HG02840 (cell line): ENCODE data around the gene BAK1.

ENCODE experiments used
- ATAC-seq: cut with Tn5 transposase; IDR thresholded peaks from one replicate; pipeline ENCODE4 v1.9.1; 2021; ENCODE audit warnings: mild to moderate bottlenecking, moderate library complexity, moderate number of reproducible peaks; ENCODE audit not compliant: unreplicated experiment, low FRiP score

The BAK1 gene

DNA sequence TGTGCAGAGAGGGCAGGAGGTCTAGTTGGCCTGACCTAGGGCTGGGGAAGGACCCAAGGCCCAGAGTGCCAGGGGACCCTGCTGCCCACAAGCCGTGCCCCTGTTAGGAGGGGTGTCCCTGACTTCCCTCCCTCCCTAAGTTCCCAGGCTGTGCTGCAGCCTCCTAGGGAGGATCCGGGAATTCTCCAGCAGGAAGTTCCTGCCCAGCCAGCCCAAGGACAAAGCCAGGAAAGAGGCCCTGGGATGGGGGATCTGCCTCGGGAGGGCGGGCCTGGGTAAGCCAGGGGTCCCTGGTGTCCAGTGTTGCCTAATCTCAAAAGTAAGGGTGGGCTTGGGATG is 9.3 kb upstream of the BAK1 start:
- no peak for ATAC-seq

DNA sequence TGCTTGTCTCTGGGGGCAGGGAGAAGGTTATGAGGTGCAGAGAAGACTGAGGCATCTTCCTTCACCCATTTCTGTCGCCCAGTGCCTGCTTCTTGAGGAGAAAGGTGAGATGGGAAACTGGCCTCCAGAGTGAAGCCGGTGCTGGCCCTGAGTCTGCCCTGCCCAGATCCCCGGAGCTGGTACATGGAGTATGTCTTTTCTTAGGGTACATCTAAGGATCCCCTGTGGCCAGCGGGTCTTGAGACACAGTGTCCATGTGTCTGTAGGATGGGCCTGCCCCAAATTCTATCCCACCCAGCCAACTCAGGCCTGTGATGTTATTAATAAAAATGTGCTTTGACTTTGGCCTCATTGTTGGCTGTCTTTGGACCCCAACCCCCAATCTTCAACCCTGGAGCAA is 8.8 kb upstream of the BAK1 start:
- no peak for ATAC-seq

DNA sequence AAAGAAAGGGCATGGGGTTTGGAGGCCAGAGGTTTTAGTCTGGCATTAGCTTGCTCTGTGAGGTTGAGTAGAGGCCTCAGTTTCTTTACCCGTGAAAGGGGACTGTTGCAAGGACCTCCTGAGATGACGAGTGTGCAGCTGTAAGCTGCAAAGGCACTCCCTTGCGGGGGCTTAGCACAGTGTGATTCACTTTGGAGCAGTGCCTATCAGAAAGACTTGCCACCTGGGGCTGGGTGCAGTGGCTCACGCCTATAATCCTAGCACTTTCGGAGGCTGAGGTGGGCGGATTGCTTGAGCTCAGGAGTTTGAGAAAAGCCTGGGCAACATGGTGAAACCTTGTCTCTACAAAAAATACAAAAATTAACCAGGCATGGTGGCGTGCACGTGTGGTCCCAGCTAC is 7.5 kb upstream of the BAK1 start:
- ATAC-seq: no peak

DNA sequence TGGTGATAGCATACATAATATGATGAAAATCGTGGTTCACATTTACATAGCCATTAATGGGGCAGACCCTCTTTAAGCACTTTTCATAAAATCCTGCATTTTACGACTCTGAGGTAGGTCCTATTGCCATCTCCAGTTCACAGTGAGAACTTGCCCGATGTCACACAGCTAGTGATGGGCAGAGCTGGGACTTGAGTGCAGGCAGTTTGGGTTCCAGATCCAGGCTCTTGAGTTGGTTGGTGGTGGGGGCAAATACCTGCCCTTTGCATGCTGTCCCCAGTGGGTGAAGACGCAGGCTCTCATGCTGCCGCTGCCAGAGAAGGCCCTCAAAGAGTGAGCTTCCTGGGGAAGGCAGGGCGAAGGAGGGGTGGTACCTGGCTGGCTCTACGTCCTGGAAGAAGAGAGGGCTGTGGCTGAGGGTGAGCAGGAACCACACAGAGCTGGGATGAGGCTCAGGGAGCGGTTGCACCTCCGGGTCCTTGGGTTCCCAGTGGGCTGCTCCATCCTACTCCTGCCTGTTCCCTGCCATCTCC is 6.1 kb upstream of the BAK1 start:
- no peak for ATAC-seq

DNA sequence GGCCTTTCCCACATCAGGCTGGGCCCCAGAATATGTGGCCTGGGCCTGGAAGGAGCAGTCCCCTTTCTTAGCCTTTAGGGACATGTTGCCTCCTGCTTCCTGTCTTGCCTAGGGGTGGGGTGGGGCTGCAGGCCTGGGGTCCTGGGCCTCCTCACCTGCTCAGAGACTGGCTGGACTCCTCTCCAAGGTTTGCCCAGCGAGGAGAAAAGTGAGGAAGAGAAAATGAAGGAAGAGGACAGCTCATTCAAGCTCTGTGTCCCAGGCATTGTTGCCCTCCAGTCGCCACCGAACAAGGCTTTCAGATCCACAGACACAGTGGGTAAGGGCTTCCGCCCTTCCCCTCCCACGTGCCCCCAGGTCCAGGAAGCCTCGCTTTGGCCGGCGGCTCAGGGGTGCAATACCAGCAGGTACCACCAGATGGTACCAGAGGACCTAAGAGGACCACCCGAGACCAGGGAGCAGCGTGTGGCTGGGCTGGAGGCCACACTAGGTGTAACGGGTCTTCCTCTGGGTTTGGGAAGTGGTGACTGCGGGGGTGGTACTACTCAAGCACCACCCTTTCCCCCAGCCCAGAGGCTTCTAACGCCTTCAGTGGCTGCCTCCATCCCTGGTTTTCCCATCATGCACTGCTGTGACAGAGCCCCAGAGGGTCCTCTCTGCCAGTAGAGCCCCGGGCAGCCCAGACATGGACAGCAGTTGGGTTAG is 5.5 kb upstream of the BAK1 start:
- ATAC-seq: peak; percentile 48

DNA sequence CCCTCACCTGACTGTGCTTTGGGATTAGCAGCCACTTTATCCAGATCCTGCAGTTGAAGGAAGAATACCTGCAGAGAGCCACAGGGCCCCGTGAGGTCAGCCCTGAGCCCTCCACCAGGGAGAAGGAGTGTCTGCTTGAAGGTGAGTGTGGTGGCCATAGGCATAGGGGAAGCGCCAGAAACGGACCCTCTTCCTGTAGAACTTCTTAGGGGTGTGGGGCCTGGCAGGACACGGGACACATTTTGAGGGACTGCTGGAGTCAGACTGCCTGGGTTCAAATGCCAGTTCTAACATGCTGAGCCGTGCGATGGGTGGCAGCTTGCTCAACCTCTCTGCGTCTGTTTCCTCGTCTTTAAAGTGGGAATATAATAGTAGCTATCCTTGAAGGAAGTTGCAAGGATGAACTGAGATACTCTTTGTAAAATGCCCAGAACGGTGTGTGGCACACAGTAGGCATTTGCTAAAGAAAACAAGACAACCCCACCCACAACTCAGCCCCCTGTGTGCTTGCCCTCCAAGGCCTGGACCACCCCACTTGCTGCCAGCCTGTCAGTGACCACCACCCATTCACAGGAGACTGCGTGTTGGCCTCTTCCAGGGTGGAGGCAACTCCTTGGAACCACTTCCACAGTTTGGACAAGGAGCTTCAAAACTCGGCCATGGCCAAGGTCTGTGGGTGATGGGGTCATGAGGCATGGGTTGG is 4.8 kb upstream of the BAK1 start:
- no peak for ATAC-seq

DNA sequence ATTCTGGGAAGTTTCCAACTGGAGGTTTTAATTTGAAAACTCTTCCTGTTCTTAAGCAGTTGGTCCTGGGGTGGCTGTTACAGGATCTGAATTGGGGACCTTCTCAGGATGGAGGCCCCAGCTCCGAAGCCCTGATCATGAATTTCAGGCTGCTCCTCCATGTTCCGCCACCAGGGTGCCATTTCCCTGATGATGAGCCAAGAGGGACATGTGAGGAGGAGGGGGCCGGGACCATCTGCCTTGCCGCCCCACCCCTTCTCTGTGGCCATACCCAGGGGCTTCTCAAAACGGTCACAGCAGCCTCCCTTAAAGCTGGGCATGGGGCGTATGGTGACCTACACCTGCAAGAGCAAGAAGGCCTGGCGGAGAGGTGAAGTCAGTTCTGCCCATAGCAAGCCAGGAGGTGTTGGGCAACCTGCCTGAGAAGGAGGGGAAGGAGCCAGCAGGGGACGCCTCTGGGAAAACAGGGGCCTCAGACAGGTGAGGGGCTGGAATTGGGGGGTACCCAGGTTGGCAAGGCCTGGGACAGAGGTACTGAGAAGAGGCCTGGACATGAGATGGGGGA is 3.6 kb upstream of the BAK1 start:
- ATAC-seq: no peak

DNA sequence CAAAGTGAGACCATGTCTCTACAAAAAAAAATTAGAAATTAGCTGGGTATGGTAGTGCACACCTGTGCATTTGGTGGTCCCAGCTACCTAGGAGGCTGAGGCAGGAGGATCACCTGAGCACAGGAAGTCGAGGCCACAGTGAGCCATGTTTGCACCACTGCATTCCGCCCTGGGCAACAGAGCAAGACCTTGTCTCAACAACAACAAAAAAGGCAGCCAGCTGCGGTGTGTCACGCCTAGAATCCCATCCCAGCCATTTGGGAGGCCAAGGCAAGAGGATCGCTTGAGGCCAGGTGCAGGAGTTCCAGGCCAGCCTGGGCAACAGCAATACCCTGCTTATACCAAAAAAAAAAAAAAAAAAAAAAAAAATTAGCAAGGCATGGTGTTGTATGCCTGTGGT is 1.1 kb upstream of the BAK1 start:
- ATAC-seq: no peak

DNA sequence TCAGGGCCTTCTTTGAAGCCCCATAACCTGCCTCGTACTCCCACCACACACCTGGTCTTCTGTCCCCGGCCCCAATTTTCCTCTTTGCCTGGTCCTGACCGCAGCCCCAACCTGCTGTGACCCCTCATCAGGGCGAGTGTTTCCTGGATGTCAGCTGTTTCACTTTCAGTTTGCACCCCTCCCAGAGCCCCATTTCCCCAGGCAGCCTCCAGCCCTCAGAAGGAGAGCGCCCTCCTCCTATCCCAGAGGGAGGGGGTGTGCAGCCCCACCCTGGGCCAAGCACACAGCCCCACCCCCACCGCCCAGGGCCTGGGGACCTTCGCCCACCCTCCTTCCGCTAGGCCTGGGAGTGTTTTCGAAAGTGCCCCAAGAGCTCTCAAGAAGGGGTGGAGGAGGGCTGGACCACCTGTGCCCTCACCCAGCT is 1.5 kb downstream of the BAK1 start:
- no peak for ATAC-seq

DNA sequence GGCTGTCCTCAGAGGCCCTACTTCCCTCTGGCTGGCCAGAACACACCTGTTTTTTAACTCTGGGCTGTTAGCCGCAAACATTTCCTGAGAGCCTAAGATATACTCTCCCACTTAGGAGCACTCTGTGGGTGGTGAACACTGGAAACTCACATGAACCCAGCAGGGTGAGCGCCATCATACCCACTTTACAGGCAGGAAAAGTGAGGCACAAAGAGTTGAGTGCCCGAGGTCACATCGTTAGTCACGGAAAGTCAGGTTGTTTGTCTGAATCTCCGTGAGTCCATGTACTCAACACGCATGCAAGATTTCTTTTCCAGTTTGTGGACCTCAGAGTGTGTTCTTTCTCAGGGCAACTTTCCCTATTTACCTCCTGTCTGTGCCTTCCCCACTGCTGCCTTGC is 1.9 kb downstream of the BAK1 start:
- no peak for ATAC-seq

DNA sequence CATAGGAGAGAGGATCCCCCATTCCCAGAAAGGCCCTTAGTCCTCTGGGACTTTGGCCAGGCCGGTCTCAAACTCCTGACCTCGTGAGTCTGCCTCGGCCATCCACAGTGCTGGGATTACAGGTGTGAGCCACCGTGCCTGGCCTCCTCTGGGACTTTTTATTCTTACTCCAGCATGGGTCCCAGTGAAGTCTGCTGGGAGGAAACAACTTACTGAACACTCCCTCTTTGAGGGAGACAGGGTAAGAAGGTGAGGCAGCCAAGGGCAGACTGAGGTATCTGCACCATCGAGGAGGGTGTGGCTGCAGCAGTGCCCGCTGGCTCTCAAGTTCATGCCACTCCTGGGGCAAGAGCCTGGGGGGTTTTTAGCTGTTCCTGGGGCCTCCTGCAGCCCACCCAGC is 2.4 kb downstream of the BAK1 start:
- ATAC-seq: no peak

DNA sequence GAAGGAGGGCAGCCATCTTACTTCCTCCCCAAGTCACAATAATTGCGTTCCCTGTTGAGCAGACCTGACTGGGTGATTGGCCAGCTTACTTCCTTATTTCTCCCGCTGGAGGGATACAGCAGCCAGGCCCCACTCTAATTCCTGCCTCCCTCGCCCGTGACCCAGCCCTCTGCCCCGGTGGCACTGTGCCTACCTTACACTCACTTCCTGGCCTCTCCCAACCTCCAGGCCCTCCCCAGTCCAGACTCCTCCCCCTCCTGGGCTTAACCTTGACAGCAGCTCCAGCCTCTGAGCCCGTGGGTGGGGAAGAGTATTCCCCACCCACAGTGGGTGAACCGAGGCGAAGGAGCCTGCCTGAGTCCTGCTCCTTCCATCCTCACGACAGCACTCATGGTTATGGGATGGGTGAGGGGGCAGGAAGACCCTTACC is 3.0 kb downstream of the BAK1 start:
- ATAC-seq: no peak

DNA sequence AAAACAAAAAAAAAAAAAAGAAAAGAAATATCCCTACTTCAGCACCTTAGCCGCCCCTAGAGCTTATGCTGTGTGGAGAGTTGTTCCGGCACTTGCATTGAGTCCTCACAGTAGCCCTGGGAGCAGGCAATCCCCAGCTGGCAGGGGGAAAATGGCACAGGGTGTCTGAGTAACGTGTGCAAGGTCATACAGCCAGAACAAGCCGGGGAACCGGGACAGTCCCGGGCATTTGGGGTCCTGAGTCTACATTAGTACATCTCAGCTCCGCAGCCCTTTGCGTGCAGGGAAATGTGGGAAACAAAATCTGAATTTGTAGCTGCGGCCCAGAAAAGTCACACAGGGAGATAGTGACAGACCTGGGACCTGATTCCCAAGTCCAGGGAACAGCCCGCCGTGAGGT is 3.4 kb downstream of the BAK1 start:
- no peak for ATAC-seq

DNA sequence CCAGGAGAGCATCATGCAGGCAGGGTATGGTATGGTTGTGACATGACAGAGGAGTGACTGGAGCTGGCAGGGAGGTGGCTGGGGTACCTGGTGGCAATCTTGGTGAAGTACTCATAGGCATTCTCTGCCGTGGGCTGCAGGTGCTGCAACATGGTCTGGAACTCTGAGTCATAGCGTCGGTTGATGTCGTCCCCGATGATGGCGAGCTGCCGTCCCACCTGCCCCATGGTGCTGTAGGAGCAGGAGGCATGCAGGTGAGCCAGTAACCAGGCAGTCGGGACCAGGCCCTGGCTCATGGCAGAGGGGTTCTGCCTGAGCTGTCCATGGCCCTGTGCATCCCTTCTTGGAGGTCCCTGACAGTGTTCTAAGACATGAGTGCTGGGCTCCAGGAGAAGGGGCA is 4.9 kb downstream of the BAK1 start:
- ATAC-seq: no peak

DNA sequence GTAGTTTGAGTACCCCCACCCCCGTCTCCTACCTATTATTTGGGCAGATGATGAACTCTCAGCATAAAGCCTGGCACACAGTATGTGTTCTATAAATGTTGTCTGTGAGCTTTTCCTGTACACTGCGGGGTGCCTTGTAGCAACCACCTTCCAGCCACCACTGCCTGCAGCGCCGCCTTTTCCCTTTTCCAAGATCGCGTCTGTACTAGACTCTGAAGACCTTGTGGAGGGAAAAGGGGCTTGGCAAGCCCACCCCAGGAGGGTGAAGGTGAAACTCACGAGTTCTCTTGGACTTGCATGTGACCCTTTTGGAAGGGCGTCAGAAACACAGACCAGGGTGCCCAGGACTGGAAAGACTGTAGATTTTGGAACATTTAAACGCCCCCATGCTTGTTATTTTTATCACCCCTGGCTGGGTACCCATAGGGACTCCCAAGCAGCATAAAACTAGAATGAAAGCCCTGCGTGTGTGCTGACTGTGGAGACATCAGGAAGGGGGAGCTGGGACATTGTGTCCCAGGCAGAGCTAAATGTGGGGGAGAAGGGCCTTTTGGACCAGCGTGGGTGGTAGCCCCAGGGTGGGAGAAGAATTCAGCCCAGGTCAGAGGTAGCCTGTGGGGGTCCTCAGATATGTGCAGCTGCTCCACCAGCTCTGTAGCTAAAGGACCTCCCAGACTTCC is 8.3 kb downstream of the BAK1 start:
- no peak for ATAC-seq

DNA sequence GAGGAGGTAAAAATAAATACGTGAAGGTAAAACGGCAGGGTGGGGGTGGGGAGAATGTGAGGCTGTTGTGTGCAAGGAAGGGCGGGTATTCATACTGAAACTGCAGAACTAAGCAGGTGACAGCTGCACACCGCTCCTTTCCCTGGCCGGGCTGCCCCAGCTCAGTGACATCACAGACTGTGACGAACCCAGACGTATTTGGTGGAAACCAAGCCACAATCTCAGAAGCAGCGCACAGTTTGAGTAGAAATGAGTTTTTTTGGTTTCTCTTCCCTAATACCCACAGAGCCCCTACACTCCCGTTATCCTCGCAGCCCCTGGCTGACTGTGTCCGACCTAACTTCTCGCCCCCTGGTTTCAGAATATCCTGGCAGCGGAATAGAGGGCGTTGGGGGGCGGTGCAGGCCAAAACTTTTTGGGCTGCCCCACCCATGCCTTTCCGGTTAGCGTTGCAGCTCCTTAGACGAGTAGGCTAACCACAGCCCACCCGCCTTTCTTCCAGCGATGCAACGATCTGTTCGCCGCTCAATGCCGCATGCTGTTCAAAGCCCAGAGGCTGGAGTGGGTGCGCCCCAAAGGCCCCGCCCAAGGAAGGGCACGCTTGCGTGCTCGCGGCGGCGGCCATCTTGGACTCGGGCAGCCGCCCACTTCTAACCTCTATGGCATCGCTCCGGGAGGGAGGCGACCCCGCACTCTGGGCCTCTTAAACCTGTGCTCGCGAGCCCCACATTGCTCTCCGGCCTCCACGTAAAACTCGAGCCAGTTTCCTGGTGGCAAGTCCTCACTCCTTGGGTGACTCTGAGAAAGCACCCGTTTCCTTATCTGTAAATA is 9.1 kb downstream of the BAK1 start:
- peak; percentile 85 for ATAC-seq

DNA sequence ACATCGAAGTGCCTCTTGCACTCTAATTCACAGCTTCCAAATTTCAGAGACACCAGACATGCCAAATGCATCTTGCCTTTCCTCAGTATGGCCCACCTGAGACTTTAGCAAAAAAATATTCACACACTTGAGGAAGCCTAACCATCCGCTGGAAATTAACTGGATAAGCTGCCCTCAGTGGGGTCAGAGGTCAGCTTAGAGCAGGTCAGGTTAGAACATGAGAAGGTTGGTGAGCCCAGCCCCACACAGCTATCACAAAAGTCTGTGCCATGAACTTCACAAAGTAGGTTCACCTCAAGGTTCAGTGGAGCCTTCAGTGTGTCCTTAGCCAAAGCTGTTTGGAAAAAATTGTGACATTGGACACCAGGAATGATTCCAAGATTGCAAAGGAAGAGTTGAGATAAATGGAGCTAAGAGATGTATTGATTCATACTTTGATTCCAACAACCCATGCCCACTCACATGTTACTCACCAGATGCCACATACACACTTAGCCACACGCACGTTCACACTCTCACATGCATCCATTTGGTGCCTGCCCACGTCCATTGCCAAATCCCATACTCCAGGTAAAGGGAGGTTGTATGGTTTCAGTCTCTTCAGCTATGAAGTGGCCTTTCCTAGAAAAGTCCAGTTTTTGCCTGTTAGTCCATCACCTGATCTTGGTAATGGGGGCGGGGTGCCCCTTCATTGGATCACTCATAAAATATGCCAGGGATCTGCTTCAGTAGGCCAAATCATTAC is 11.1 kb downstream of the BAK1 start:
- ATAC-seq: no peak

DNA sequence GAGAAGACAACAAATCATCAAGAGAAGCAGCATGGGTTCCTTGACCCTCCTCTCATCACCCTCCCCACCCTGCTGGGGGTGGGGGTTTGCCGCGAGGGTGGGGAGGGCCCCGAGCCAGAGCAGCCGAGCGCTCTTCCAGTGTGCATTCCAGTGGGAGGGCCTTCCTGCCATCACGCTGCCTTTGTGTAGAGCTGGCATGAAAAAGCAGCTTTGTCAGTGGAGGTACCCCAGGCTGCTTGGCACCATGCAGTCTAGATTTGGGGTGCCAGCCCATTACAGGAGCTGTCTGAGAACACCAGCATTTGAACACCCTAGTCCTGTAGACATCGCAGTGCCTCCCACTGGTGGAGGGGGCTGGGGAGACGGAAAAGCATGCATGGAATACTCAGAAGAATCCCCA is 12.2 kb downstream of the BAK1 start:
- ATAC-seq: no peak

DNA sequence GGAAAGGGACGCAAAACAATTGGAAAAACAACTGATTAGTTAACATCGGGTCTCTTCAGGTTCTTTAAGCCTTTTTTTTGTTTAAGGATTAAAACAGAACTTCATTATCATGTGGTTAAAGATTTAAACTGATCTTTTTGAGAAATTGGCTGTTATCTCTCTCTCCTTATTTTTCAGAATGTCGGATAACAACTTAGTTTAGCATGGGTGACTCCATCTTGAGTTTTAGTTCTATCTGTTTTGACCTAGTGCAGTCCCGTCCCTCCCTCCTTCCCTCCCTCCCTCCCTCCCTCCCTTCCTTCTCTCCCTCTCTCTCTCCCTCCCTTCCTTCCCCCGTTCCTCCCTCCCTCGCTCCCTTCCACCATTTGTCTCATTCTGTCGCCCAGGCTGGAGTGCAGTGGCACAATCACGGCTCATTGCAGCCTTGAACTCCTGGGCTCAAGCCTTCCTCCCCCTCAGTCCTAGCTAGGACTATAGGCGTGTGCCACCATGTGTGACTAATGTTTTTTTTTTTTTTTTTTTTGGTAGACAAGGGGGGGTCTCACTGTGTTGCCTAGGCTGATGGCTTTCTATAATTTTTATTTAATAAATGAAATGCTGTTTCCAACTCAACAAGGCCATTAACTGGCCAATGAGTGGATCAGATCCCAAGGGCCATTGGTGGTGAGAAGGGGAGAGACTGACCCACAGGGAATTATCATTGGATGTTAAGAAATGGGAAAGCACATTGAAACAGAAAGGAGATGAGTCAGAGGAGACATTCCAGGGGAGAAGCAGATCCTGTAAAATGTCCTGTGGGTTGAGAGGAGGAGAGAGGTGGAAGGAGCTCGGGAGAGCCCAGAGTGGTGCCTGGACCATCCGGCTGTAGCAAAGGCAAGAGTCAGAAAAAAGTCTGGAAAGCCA is 13.6 kb downstream of the BAK1 start:
- no peak for ATAC-seq
